ENCODE data around the gene C2CD3. TPM values are rescaled to one million over a fixed set of nuclear protein-coding genes. Genes with fewer than 3 reads are reported as not detected.

The C2CD3 gene
- total RNA-seq, 6 donors from 2014 or later, result 21.4 to 55.5 (median 26.6) TPM

DNA sequence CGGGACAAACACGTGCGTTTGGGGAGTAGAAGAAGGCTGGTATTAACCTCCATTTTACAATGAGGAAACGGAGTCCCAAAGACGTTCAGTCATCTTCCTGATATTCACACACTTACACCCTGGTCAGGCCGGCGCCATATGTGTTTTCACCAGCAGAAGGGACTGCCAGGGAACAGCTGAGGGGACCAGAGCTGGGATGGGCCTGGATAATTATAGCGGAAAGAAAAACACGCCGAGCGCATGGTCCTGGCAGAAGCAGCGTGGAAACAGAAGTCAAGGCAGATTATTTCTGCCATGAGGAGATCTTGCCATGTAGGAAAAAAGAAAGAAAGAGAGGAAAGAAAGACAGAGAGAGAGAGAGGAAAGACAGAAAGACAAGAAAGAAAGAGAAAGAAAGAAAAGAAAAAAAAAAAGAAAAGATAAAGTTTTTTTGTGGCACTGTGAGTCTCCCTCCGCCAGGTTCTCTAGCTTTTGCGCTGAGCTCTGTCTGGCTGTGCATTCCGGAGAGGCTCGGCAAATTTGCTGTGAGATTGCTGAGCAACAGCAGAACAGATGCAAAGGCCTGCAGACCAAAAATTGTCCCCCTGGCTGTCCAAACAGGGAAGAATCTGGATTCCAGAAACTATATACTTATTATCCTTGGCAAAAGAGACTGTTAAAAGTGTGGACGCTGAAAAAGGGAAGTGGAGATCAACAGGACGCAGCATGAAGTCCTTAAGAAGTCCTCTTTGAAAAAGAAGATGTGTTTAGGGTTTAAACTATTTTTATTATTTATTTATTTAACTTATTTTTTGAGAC lies 186.9 kb downstream of the C2CD3 start:
- TF ChIP-seq EP300 (IDR thresholded peaks at IDR 0.05), result peak in 1 of 4 donors; percentile 8
- TF ChIP-seq, protein P1, sequence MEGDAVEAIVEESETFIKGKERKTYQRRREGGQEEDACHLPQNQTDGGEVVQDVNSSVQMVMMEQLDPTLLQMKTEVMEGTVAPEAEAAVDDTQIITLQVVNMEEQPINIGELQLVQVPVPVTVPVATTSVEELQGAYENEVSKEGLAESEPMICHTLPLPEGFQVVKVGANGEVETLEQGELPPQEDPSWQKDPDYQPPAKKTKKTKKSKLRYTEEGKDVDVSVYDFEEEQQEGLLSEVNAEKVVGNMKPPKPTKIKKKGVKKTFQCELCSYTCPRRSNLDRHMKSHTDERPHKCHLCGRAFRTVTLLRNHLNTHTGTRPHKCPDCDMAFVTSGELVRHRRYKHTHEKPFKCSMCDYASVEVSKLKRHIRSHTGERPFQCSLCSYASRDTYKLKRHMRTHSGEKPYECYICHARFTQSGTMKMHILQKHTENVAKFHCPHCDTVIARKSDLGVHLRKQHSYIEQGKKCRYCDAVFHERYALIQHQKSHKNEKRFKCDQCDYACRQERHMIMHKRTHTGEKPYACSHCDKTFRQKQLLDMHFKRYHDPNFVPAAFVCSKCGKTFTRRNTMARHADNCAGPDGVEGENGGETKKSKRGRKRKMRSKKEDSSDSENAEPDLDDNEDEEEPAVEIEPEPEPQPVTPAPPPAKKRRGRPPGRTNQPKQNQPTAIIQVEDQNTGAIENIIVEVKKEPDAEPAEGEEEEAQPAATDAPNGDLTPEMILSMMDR (IDR thresholded peaks at IDR 0.05), result no peak
- 62 to 68% methylated on average over 15 to 18 of the region's 18 CpGs for WGBS, 2 donors
- DNase-seq (peak in 1 of 2 donors; percentile 10), ATAC-seq (ENCODE audit: low FRiP score in 2 of 2) (no peak)
- H3K27me3 ChIP-seq, result no peaks in the 10 kb centered on the region
- H3K4me3 ChIP-seq, result peak overlapping the region in 3 of 4 donors; percentile 53 to 78 (median 64)
- no peaks in the 10 kb centered on the region for H3K9me3 ChIP-seq
- peak overlapping the region; percentile 87 to 98 (median 92) for H3K27ac ChIP-seq
- no peaks in the 10 kb centered on the region for H3K36me3 ChIP-seq
- peaks cover 27 to 50% (median 40%) of the 10 kb centered on the region in 4 donors for H3K4me1 ChIP-seq

DNA sequence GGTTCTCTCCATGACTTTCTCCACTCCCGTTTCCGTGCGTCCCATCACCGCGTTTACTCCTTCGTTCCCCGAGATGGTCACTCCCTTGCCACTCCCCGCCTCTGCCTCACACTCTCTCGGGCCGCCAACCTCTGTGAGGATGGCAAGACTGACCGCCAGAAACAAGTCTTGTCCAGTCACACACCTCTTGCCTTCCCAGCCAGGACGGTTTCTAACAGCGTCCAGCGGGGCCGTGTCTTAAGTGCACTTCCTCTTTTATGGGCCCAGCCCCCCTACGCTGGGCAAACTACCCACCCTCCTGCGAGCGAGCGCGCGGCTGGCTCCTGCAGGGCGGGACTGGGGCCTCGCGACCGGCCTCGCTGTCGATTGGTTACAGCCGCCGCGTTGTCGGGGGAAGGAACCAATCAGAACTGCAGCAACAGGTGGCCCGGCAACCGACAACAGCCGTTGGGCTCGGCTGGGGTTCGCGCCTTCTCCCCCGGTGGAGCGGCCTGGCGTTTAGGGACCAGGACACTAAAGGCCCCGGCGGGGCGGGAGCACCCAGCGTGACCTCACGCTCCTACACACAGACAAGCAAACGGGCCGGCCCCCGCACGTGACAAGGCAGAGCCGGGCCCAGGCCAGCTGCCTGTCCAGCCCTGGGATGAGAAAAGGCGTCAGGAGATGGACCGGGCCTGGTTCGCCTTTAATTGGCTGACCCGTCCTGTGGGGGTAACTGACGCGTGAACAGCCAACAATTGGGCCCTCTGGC lies 187.6 kb downstream of the C2CD3 start:
- Histone ChIP-seq H3K27ac (peak overlapping the region; percentile 87 to 98 (median 92)), H3K4me1 (peaks cover 27 to 57% (median 46%) of the 10 kb centered on the region in 4 donors), H3K9me3 (no peaks in the 10 kb centered on the region), H3K27me3 (no peaks in the 10 kb centered on the region), H3K4me3 (peak overlapping the region; percentile 51 to 78 (median 58)), H3K36me3 (peaks cover 0 to 5% (median 2%) of the 10 kb centered on the region in 4 donors)
- 0% methylated on average over 16 to 48 of the region's 56 CpGs for WGBS, 2 donors
- ATAC-seq (ENCODE audit: low FRiP score in 2 of 2), result peak; percentile 95 to 96
- DNase-seq, result peak; percentile 96 to 98
- TF ChIP-seq POLR2AphosphoS5 (IDR thresholded peaks at IDR 0.05) (peak; percentile 78 to 86), POLR2A (IDR thresholded peaks at IDR 0.05) (peak in 3 of 4 donors; percentile 43 to 90 (median 67)), EP300 (IDR thresholded peaks at IDR 0.05) (peak in 1 of 4 donors; percentile 34)
- TF ChIP-seq, protein P1 (IDR thresholded peaks at IDR 0.05), result peak in 3 of 6 experiments; percentile 6 to 15 (median 9)

DNA sequence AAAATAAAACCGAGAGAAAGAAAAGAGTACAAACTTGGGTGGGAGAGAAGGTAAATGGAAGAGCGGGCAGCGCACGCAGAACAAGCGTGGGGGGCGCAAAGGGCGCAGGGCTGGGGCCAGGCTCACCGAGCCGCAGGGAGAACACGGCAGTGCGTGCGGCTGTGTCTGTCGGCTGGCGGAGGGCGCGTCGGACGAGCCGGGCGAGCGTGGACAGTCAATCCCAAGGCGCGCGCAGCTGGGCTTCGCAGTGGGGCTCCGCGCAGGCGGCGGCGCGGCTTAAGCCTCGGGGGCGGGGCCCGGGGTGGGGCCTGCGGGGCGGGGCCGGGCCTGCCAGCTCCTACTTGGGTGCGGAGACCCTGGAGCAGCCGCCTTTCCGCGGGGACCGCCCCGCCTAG lies 188.2 kb downstream of the C2CD3 start, which contains the start of gene UCP2:
Gene UCP2 (minus strand): TSS at position 249 of the 395 bp plus-strand sequence. CDS start 4,465 bp downstream, outside the sequence.
- no peak for TF ChIP-seq EP300 (IDR thresholded peaks at IDR 0.05)
- TF ChIP-seq POLR2AphosphoS5 (IDR thresholded peaks at IDR 0.05), result peak in 1 of 2 donors; percentile 81
- WGBS, 2 donors, result 0% methylated on average over 19 to 20 of the region's 43 CpGs
- Histone ChIP-seq H3K4me3 (peak within 1 kb of the TSS; percentile 51 to 78 (median 58)), H3K27ac (peak within 1 kb of the TSS; percentile 87 to 98 (median 92)), H3K36me3 (peaks cover 4 to 10% (median 7%) of the 10 kb centered on the region in 4 donors), H3K27me3 (no peaks in the 10 kb centered on the region), H3K4me1 (peaks cover 27 to 63% (median 48%) of the 10 kb centered on the region in 4 donors), H3K9me3 (no peaks in the 10 kb centered on the region)
- DNase-seq, result peak; percentile 93 to 98
- ATAC-seq (ENCODE audit: low FRiP score in 2 of 2), result peak; percentile 91 to 95

DNA sequence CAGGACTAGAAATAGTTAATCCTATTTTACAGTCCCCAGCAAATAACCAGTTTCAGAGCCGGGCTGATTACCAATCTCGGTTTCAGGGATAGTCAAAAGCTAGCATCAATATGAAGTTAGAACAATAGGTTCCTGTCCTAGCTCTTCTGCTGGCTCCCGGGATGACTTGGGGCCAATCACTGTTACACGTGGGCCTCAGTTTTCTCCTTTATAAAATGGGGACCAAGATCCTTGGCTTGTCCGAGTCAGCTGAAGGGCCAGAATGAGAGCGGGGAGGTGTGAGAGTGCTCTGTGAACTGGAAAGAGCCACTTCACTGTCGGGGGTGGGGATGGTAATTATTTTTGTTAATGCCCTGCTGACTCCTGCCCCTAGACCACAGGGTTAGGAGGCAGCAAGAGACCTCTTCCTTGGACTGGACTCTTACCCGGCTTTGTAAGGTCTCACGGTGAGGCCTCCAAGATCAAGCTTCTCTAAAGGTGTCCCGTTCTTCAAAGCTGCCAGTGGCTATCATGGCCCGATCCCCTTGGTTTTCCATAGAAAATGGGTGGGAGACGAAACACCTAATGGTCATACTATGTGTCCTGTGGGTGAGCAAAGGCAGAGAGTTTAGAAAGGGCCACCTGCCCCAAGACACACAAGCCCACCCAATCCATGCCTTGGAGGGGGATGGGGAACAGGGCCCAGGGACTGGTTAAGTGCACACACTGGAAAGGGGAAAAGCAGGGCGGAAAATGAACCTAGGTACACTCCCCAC lies 189.6 kb downstream of the C2CD3 start:
- WGBS, 2 donors, result 67 to 77% methylated on average over 13 of the region's 13 CpGs
- no peaks in the 10 kb centered on the region for H3K9me3 ChIP-seq
- H3K36me3 ChIP-seq, result peaks cover 12 to 23% (median 17%) of the 10 kb centered on the region in 4 donors
- ATAC-seq (ENCODE audit: low FRiP score in 2 of 2), result no peak
- TF ChIP-seq POLR2A (IDR thresholded peaks at IDR 0.05) (no peak), POLR2AphosphoS5 (IDR thresholded peaks at IDR 0.05) (no peak), EP300 (IDR thresholded peaks at IDR 0.05) (no peak)
- TF ChIP-seq, protein P1 (IDR thresholded peaks at IDR 0.05), result no peak
- peak in 1 of 2 donors; percentile 21 for DNase-seq
- H3K27ac ChIP-seq, result peak overlapping the region; percentile 87 to 98 (median 92)
- H3K27me3 ChIP-seq, result no peaks in the 10 kb centered on the region
- peaks cover 27 to 63% (median 48%) of the 10 kb centered on the region in 4 donors for H3K4me1 ChIP-seq
- peak overlapping the region; percentile 3 to 78 (median 58) for H3K4me3 ChIP-seq

Data from upper lobe of left lung (tissue), 6 donors.